Epithelial cell of proximal tubule (primary cell): ENCODE measurements around the gene SYNDIG1. TPM values are rescaled to one million over a fixed set of nuclear protein-coding genes. Genes with fewer than 3 reads are reported as not detected.

Experiments
- DNase-seq: peaks from one replicate; pipeline ENCODE4 v3.0.0-alpha.2; 2011; ENCODE audit warnings: low read depth
- H3K4me3 ChIP-seq: 2 replicates; pipeline ENCODE4 v1.5.1; 2011; ENCODE audit warnings: low read depth, mild to moderate bottlenecking, low read length
- total RNA-seq: library from RNA; depleted of rRNA; stranded (reverse); fragments of >200 nt; gene quantifications from 2 replicates; pipeline ENCODE4 v1.2.3, GENCODE V29; 2015
- TF ChIP-seq, protein P1 (sequence below): conservative IDR thresholded peaks from 2 replicates; pipeline ENCODE4 v1.5.1; 2012; ENCODE audit warnings: low read depth, mild to moderate bottlenecking, low read length

Gene SYNDIG1
- total RNA-seq, 1 donor from 2014 or later, result 0.12 TPM

DNA sequence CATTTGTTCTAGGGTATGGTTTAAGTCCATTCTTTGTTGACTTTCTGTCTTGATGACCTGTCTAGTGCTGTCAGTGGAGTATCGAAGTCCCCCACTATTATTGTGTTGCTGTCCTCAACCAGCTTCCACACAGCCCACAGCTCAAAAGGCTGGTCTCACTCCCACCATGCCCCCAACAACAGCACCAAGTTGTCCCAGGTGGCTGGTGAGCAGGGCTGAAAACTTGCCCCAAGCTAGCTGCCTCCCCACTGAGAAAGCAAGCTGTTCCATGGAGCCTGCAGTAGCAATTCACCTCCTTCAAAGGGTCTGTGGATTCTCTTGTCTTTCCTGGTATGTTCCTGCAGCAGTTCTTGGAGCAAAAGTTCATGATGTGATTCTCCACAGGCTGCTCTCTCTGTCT lies 221.0 kb downstream of the SYNDIG1 start:
- no peak overlapping the region for H3K4me3 ChIP-seq
- DNase-seq, result no peak
- TF ChIP-seq, protein P1, sequence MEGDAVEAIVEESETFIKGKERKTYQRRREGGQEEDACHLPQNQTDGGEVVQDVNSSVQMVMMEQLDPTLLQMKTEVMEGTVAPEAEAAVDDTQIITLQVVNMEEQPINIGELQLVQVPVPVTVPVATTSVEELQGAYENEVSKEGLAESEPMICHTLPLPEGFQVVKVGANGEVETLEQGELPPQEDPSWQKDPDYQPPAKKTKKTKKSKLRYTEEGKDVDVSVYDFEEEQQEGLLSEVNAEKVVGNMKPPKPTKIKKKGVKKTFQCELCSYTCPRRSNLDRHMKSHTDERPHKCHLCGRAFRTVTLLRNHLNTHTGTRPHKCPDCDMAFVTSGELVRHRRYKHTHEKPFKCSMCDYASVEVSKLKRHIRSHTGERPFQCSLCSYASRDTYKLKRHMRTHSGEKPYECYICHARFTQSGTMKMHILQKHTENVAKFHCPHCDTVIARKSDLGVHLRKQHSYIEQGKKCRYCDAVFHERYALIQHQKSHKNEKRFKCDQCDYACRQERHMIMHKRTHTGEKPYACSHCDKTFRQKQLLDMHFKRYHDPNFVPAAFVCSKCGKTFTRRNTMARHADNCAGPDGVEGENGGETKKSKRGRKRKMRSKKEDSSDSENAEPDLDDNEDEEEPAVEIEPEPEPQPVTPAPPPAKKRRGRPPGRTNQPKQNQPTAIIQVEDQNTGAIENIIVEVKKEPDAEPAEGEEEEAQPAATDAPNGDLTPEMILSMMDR, result no peak

DNA sequence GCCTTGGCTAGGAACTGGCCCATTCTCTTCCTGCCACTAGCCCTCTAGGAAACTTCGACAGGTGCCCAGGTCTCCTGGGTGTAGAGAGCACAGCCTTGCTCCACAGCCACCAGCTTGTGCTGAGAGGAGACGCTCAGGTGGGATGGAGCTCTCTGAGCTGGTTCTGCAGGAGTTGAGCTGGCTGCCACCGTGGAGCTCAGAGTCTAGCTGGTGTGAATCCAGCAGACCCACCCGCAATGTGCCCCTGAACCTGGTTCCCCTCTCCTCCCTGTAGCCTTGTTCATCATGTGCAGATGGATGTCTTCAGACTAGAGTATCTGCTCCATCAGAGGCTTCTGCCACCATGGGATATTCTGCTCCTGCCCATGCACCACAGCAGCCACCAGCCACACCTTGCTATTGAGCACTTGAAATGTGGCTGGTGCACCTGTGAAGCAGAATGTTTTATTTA lies 222.5 kb downstream of the SYNDIG1 start:
- TF ChIP-seq, protein P1, result no peak
- H3K4me3 ChIP-seq, result no peak overlapping the region
- DNase-seq, result no peak

DNA sequence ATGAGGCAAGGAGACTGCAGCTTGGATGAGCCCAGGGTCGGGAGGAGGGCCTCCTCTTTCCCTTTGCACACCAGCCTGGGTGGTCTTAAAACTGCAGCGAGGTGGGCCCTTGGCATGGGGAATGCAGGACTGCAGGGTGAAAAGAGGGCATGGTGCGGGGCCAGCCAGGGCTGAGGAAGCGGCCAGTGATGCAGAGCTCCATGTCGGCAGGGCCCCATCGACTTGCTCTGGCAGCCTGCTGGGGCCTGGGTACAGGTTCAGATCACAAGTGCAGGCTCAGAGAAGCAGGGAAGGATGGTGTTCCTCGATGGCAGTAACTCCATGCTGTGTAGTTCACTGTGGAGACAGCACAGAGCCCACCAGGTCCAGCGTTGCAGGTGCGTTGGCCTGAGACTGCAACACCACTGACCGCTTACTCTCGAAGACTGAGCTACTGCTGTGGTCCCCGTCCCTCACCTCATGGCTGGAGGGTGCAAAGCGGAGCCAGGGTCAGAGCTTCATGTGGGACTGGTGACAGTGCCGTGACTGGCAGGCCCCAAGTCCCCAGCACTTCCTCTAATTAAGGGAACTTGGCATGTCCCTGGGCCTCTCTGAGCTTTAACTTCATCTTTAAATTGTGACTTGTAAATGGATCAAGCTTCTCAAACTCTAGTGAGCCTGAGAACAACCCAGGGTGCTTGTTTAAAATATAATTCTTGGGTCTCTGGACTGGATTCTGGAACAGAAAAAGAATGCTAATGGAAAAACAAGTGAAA lies 223.2 kb downstream of the SYNDIG1 start:
- DNase-seq, result no peak
- no peak overlapping the region for H3K4me3 ChIP-seq
- TF ChIP-seq, protein P1, result no peak

DNA sequence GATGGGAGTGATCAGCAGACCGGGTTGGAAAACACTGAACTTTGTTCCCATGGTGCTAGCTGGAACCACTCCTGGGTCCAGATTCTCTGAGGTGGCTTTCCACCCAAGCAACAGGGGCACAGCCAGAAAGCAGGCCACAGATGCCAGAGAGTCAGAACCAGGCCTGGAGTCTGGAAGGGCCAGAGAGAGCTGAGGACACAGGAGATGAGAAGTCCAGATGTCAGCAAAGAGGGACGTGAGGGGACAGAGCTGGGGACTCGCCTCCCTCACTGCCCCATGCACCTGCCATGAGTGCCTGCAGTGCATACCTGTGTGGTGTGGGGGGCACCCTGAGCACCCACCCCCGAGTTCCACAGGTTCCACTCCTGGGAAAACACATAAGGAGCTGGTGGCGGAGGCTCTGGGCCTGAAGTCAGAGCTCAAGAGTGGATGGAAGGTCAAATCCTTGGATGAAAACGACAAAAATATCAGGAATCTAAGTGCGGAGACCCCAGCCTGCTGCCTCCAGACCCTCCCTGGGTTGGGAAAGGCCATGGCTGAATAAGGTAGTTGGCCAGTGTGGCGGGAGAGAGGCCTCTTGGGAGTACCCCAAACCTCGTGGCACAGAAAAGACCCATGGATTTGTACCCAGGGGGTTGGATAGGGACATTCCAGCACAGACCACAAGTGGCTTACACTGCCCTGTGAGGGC lies 224.2 kb downstream of the SYNDIG1 start:
- TF ChIP-seq, protein P1, result no peak
- H3K4me3 ChIP-seq, result no peak overlapping the region
- DNase-seq, result no peak

DNA sequence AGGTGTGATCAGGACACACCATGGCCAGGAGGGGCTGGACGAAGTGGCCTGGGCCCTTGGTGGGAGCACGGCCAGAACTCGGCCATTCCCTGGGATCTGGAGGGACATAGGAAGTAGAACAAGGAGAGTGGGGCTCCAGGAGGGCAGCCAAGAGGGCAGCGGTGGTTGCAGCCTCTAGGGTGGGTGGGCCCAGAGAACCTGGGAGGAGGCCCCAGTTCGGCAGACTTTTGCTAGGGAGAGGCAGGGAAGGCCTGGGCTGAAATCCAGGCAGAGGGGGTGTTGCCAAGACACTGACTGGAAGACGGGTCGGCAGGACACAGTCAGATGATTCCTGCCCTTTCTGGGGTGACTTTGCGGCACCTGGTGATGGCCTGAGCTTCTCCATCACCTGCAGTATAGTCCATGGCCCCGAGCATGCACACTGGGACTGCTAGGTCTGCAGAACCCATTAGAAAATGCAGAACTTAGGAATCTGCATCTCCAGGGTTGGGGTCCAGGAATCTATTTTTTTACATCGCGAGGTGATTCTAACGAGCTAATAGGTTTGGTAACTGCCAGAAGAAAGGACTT lies 224.8 kb downstream of the SYNDIG1 start:
- no peak for DNase-seq
- TF ChIP-seq, protein P1, result no peak
- H3K4me3 ChIP-seq, result no peak overlapping the region

DNA sequence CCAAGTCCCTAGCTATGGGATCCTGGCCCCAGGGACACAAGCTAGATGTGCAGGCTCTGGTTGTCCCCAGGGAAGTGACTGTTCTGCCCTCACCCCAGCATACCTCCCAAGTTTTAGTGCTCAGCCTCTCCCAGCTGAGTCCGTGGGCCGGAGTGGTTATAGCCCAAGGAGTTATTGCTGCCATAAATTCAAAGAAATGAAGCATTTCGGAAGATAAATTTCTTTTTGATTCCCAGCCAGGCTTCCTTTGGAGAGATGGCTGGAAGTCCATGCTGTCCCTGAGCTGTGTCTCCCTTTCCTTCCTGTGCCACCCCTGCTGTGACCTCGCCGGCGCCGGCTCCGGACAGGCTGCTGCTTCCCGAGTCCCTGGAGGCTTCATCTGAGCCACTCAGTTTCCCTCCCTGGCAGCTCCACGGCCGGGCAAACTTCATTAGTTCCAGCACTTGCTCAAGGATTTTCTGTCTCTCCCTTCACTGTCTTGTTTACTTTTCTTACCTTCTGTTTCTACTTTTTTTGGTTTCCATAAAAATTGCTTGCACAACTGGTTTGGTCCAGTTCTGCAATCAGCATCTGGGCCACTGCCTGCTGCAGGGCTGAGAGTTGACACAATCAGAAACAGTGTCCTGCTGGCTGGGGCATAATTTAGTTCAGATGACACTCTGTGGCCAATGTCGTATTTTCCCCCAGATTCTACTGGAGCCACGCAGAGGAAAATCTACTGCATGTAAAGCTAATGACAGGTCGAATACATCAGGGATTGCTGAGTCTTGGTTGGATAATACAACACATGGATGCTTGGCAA lies 225.5 kb downstream of the SYNDIG1 start:
- H3K4me3 ChIP-seq, result no peak overlapping the region
- no peak for DNase-seq
- TF ChIP-seq, protein P1, result no peak
